ENCODE measurements around the gene JAKMIP1. TPM values are rescaled to one million over a fixed set of nuclear protein-coding genes. Genes with fewer than 3 reads are reported as not detected.

JAKMIP1 gene
- total and polyA plus RNA-seq, 2 donors (not counting 1 experiment from before 2014, with no cell fraction given): 0.49 to 1.0 TPM

GRCh38 chr4:6105311-6105911 is 94.9 kb downstream of the JAKMIP1 start:
- ATAC-seq (ENCODE audit: low read depth) (no peak), DNase-seq (no peak)
- H4K20me1 ChIP-seq (ENCODE audit: control insufficient read depth, insufficient read depth, low read length, poor library complexity, severe bottlenecking): no peaks in the 10 kb centered on the region
- TF ChIP-seq CTCF (IDR thresholded peaks at IDR 0.05): no peak
- no peak for TF ChIP-seq EZH2 (IDR thresholded peaks at IDR 0.05; ENCODE audit: borderline replicate concordance, insufficient read depth, low read depth, low read length, poor library complexity, severe bottlenecking)
- ChIA-PET CTCF (interaction anchor here (1.2 kb wide), 1 partner anchor 1370 kb away, joined by 3 read pairs; no protein-coding TSS in a partner anchor), POLR2A (no interaction called here)
- H3K36me3 ChIP-seq (replicated peaks in 1 of 2; ENCODE audit: control extremely low read depth in 1 of 2, control insufficient read depth in 1 of 2, extremely low read depth in 1 of 2, insufficient read depth in 2 of 2, low read length in 1 of 2): no peaks in the 10 kb centered on the region
- no peak overlapping the region for H3K4me3 Mint-ChIP-seq
- no peaks in the 10 kb centered on the region for H3K79me2 ChIP-seq (ENCODE audit: control insufficient read depth, insufficient read depth, low read length)
- H3K4me1 ChIP-seq (ENCODE audit: control insufficient read depth in 2 of 2, insufficient read depth in 2 of 2, low read length in 2 of 2): no peaks in the 10 kb centered on the region
- H3K4me1 Mint-ChIP-seq: no peaks in the 10 kb centered on the region
- no peak overlapping the region for H3K27ac ChIP-seq (ENCODE audit: low read length in 2 of 2)
- H3K9ac ChIP-seq (ENCODE audit: low read length): no peak overlapping the region
- no peaks in the 10 kb centered on the region for H3K9me3 Mint-ChIP-seq (ENCODE audit: insufficient read depth)
- H3K27me3 Mint-ChIP-seq: peaks cover 6% of the 10 kb centered on the region
- intact Hi-C loops (cut with micrococcal nuclease): no loop called here
- H3K9me3 ChIP-seq (ENCODE audit: control extremely low read depth in 1 of 3, control insufficient read depth in 2 of 3, insufficient read depth in 1 of 3, low read length in 2 of 3): peaks cover 0 to 8% (median 0%) of the 10 kb centered on the region in 3 donors
- H3K4me2 ChIP-seq (replicated peaks; ENCODE audit: low read depth, low read length, poor library complexity, severe bottlenecking): no peak overlapping the region
- H2AFZ ChIP-seq (ENCODE audit: insufficient read depth, low read depth, low read length, poor library complexity, severe bottlenecking): no peak overlapping the region
- no peak overlapping the region for H3K27ac Mint-ChIP-seq
- 62% methylated on average over 58 of the region's 60 CpGs for WGBS (ENCODE audit: insufficient coverage)
- no peak overlapping the region for H3K4me3 ChIP-seq (ENCODE audit: control extremely low read depth in 1 of 5, extremely low read depth in 1 of 5, insufficient read depth in 1 of 5, low read depth in 2 of 5, low read length in 4 of 5)
- no peaks in the 10 kb centered on the region for H3K27me3 ChIP-seq (replicated peaks in 1 of 4; ENCODE audit: control extremely low read depth in 1 of 4, control insufficient read depth in 3 of 4, insufficient read depth in 4 of 4, low read length in 3 of 4)

- ATAC-seq (ENCODE audit: low read depth): no peak
- Mint-ChIP-seq H3K27me3 (peaks cover 6% of the 10 kb centered on the region), H3K27ac (no peak overlapping the region), H3K9me3 (ENCODE audit: insufficient read depth) (no peaks in the 10 kb centered on the region), H3K4me1 (no peaks in the 10 kb centered on the region), H3K4me3 (no peak overlapping the region)
- 76% methylated on average over 7 of the region's 7 CpGs for WGBS (ENCODE audit: insufficient coverage)
- H3K4me2 ChIP-seq (replicated peaks; ENCODE audit: low read depth, low read length, poor library complexity, severe bottlenecking): no peak overlapping the region
- H3K4me1 ChIP-seq (ENCODE audit: control insufficient read depth in 2 of 2, insufficient read depth in 2 of 2, low read length in 2 of 2): no peaks in the 10 kb centered on the region
- H3K9ac ChIP-seq (ENCODE audit: low read length): no peak overlapping the region
- TF ChIP-seq EZH2 (IDR thresholded peaks at IDR 0.05; ENCODE audit: borderline replicate concordance, insufficient read depth, low read depth, low read length, poor library complexity, severe bottlenecking): no peak
- no peak for TF ChIP-seq CTCF (IDR thresholded peaks at IDR 0.05)
- intact Hi-C loops (cut with micrococcal nuclease): no loop called here
- H3K27me3 ChIP-seq (replicated peaks in 1 of 4; ENCODE audit: control extremely low read depth in 1 of 4, control insufficient read depth in 3 of 4, insufficient read depth in 4 of 4, low read length in 3 of 4): no peaks in the 10 kb centered on the region
- H3K79me2 ChIP-seq (ENCODE audit: control insufficient read depth, insufficient read depth, low read length): no peaks in the 10 kb centered on the region
- ChIA-PET POLR2A (no interaction called here), CTCF (interaction anchor here (1.2 kb wide), 1 partner anchor 1369 kb away, joined by 3 read pairs; no protein-coding TSS in a partner anchor)
- no peak overlapping the region for H2AFZ ChIP-seq (ENCODE audit: insufficient read depth, low read depth, low read length, poor library complexity, severe bottlenecking)
- peaks cover 0 to 8% (median 0%) of the 10 kb centered on the region in 3 donors for H3K9me3 ChIP-seq (ENCODE audit: control extremely low read depth in 1 of 3, control insufficient read depth in 2 of 3, insufficient read depth in 1 of 3, low read length in 2 of 3)
- H4K20me1 ChIP-seq (ENCODE audit: control insufficient read depth, insufficient read depth, low read length, poor library complexity, severe bottlenecking): no peaks in the 10 kb centered on the region
- H3K27ac ChIP-seq (ENCODE audit: low read length in 2 of 2): no peak overlapping the region
- DNase-seq: no peak
- no peaks in the 10 kb centered on the region for H3K36me3 ChIP-seq (replicated peaks in 1 of 2; ENCODE audit: control extremely low read depth in 1 of 2, control insufficient read depth in 1 of 2, extremely low read depth in 1 of 2, insufficient read depth in 2 of 2, low read length in 1 of 2)
- no peak overlapping the region for H3K4me3 ChIP-seq (ENCODE audit: control extremely low read depth in 1 of 5, extremely low read depth in 1 of 5, insufficient read depth in 1 of 5, low read depth in 2 of 5, low read length in 4 of 5)
These were observed 95.7 kb downstream of the JAKMIP1 start for GRCh38 chr4:6104541-6105130.
